ENCODE measurements around the gene DCC. TPM values are rescaled to one million over a fixed set of nuclear protein-coding genes. Genes with fewer than 3 reads are reported as not detected.

DCC gene
- total RNA-seq, 4 donors from 2014 or later = 0.84 to 1.2 TPM; not detected in 2

- TF ChIP-seq CTCF (IDR thresholded peaks at IDR 0.05) (no peak), POLR2A (IDR thresholded peaks at IDR 0.05) (no peak), EP300 (IDR thresholded peaks at IDR 0.05) (no peak)
- Histone ChIP-seq H3K36me3 (no peaks in the 10 kb centered on the region), H3K4me1 (no peaks in the 10 kb centered on the region), H3K27me3 (no peaks in the 10 kb centered on the region), H3K4me3 (no peak overlapping the region), H3K9me3 (no peaks in the 10 kb centered on the region), H3K27ac (no peak overlapping the region)
- no peak for DNase-seq (ENCODE audit: low spot score in 2 of 2)
- 61 to 71% methylated on average over 1 of the region's 1 CpG for WGBS, 2 donors
Measured at GRCh38 chr18:52813635-52814416, 473.8 kb downstream of the DCC start.

- H3K4me1 ChIP-seq = no peaks in the 10 kb centered on the region
- no peaks in the 10 kb centered on the region for H3K9me3 ChIP-seq
- TF ChIP-seq EP300 (IDR thresholded peaks at IDR 0.05) = no peak
Measured at GRCh38 chr18:52815651-52816050, 475.7 kb downstream of the DCC start.

GRCh38 chr18:52816121-52816520, 476.1 kb downstream of the DCC start:
- TF ChIP-seq CTCF (IDR thresholded peaks at IDR 0.05) = no peak
- no peak for TF ChIP-seq EP300 (IDR thresholded peaks at IDR 0.05)
- no peak for TF ChIP-seq POLR2A (IDR thresholded peaks at IDR 0.05)
- no peak for DNase-seq (ENCODE audit: low spot score in 2 of 2)
- Histone ChIP-seq H3K36me3 (no peaks in the 10 kb centered on the region), H3K4me3 (no peak overlapping the region), H3K27me3 (no peaks in the 10 kb centered on the region), H3K4me1 (no peaks in the 10 kb centered on the region), H3K27ac (no peak overlapping the region), H3K9me3 (no peaks in the 10 kb centered on the region)
- 68 to 71% methylated on average over 4 of the region's 4 CpGs for WGBS, 2 donors

More at GRCh38 chr18:52815651-52816050, 475.7 kb downstream of the DCC start:
- no peaks in the 10 kb centered on the region for H3K27me3 ChIP-seq
- no peaks in the 10 kb centered on the region for H3K36me3 ChIP-seq
- no peak overlapping the region for H3K27ac ChIP-seq
- DNase-seq (ENCODE audit: low spot score in 2 of 2) = no peak
- H3K4me3 ChIP-seq = no peak overlapping the region
- 88 to 89% methylated on average over 2 of the region's 2 CpGs for WGBS, 2 donors

GRCh38 chr18:52822160-52822559, 482.2 kb downstream of the DCC start:
- no peak for DNase-seq (ENCODE audit: low spot score in 2 of 2)
- no peaks in the 10 kb centered on the region for H3K4me1 ChIP-seq
- H3K36me3 ChIP-seq = no peaks in the 10 kb centered on the region
- no peak overlapping the region for H3K4me3 ChIP-seq
- no peaks in the 10 kb centered on the region for H3K27me3 ChIP-seq
- TF ChIP-seq POLR2A (IDR thresholded peaks at IDR 0.05) (no peak), EP300 (IDR thresholded peaks at IDR 0.05) (no peak), CTCF (IDR thresholded peaks at IDR 0.05) (no peak)
- no peak overlapping the region for H3K27ac ChIP-seq
- WGBS, 2 donors = 88 to 92% methylated on average over 1 of the region's 1 CpG
- H3K9me3 ChIP-seq = no peaks in the 10 kb centered on the region

GRCh38 chr18:52824126-52824525, 484.1 kb downstream of the DCC start:
- H3K27me3 ChIP-seq = no peaks in the 10 kb centered on the region
- DNase-seq (ENCODE audit: low spot score in 2 of 2) = no peak
- no peak overlapping the region for H3K27ac ChIP-seq
- H3K36me3 ChIP-seq = no peaks in the 10 kb centered on the region
- no peaks in the 10 kb centered on the region for H3K4me1 ChIP-seq
- H3K9me3 ChIP-seq = no peaks in the 10 kb centered on the region
- no peak overlapping the region for H3K4me3 ChIP-seq
- TF ChIP-seq POLR2A (IDR thresholded peaks at IDR 0.05) (no peak), EP300 (IDR thresholded peaks at IDR 0.05) (no peak), CTCF (IDR thresholded peaks at IDR 0.05) (no peak)
- 49 to 54% methylated on average over 3 of the region's 3 CpGs for WGBS, 2 donors

Data from tibial nerve (tissue), 4 donors.